GM12878 (cell line): ENCODE results near the gene UTP3. TPM values are rescaled to one million over a fixed set of nuclear protein-coding genes. Genes with fewer than 3 reads are reported as not detected.
A peak's percentile ranks its signal among the peaks of the same experiment; 100 is the strongest.

ENCODE experiments used
- BHLHE40 ChIP-seq, 2 experiments: fragments of 450-650 bp in 1 of 2; IDR thresholded peaks; 2 replicates each; pipeline ENCODE4 v1.6.1; 2011 to 2017; ENCODE audit warnings: low read depth in 2 of 2, borderline replicate concordance in 1 of 2, improper control_type of control experiment in 1 of 2, low read length in 1 of 2, mild to moderate bottlenecking in 1 of 2
- BRCA1 ChIP-seq: IDR thresholded peaks from 2 replicates; pipeline ENCODE4 v1.6.1; 2011; ENCODE audit warnings: low read depth, low read length, improper control_type of control experiment
- CBX3 ChIP-seq: fragments of 200-600 bp; sonication (generic); IDR thresholded peaks from 2 replicates; pipeline ENCODE4 v1.6.1; 2016; ENCODE audit warnings: low read depth, borderline replicate concordance
- CEBPB ChIP-seq, 2 experiments: fragments of 150-350 bp in 1 of 2; IDR thresholded peaks; 2 replicates each; pipeline ENCODE4 v1.6.1; 2012 to 2014; ENCODE audit warnings: low read depth in 2 of 2, low read length in 2 of 2, borderline replicate concordance in 1 of 2, inconsistent platforms in 1 of 2
- CHD4 ChIP-seq: fragments of 200-600 bp; sonication (generic); IDR thresholded peaks from 2 replicates; pipeline ENCODE4 v1.6.1; 2016; ENCODE audit warnings: mild to moderate bottlenecking
- EED ChIP-seq: sonication (generic); IDR thresholded peaks from 2 replicates; pipeline ENCODE4 v1.6.1; 2016; ENCODE audit warnings: antibody characterized with exemption, low read depth
- FOXK2 ChIP-seq: fragments of 450-650 bp; IDR thresholded peaks from 2 replicates; pipeline ENCODE4 v1.6.1; 2017; ENCODE audit warnings: mild to moderate bottlenecking, moderate library complexity
- FOXM1 ChIP-seq: IDR thresholded peaks from 2 replicates; pipeline ENCODE4 v1.6.1; 2012; ENCODE audit warnings: low read depth, mild to moderate bottlenecking, inconsistent platforms, low read length, moderate library complexity
- HDAC2 ChIP-seq: fragments of 200-600 bp; sonication (generic); IDR thresholded peaks from 2 replicates; pipeline ENCODE4 v1.6.1; 2017
- IKZF1 ChIP-seq: fragments of 450-650 bp; conservative IDR thresholded peaks from 2 replicates; pipeline ENCODE4 v1.6.1; 2017; ENCODE audit warnings: antibody characterized with exemption, mild to moderate bottlenecking
- IRF4 ChIP-seq: IDR thresholded peaks from 2 replicates; pipeline ENCODE4 v1.6.1; 2011; ENCODE audit warnings: low read depth, low read length
- JUNB ChIP-seq: IDR thresholded peaks from 2 replicates; pipeline ENCODE4 v1.6.1; 2016; ENCODE audit warnings: antibody characterized with exemption, mild to moderate bottlenecking
- POU2F2 ChIP-seq: IDR thresholded peaks from 3 replicates; pipeline ENCODE4 v1.6.1; 2011; ENCODE audit warnings: low read depth, mild to moderate bottlenecking, low read length, borderline replicate concordance
- RAD21 ChIP-seq: IDR thresholded peaks from 2 replicates; pipeline ENCODE4 v1.6.1; 2011; ENCODE audit warnings: mild to moderate bottlenecking, low read depth, low read length, moderate library complexity; ENCODE audit not compliant: insufficient read depth
- SMARCA5 ChIP-seq: fragments of 450-650 bp; IDR thresholded peaks from 2 replicates; pipeline ENCODE4 v1.6.1; 2017; ENCODE audit warnings: mild to moderate bottlenecking
- TCF12 ChIP-seq: IDR thresholded peaks from 2 replicates; pipeline ENCODE4 v1.6.1; 2011; ENCODE audit warnings: low read depth, mild to moderate bottlenecking, low read length
- TCF3 ChIP-seq: IDR thresholded peaks from 2 replicates; pipeline ENCODE4 v1.6.1; 2012; ENCODE audit warnings: low read depth, mild to moderate bottlenecking, low read length, borderline replicate concordance; ENCODE audit not compliant: insufficient read depth
- polyA plus RNA-seq, 11 experiments: library from polyadenylated mRNA; depleted of rRNA in 4 of 11; unstranded in 6 of 11; stranded (reverse) in 5 of 11; fragments of >200 nt; fragmentation: Nextera tagmentation in 4 of 11; fragmentation: Illumina TruSeq in 1 of 11; extraction: Ambion mirVana in 4 of 11; extraction: Trizol in 1 of 11; gene quantifications; 1 replicate in 1 of 11; 2 replicates in 10 of 11; pipeline versions ENCODE4 v1.2.1 to v1.2.3, GENCODE V29; 2011 to 2016; ENCODE audit warnings: inconsistent platforms in 2 of 11, missing spikeins in 2 of 11, low read depth in 1 of 11
- total RNA-seq, 4 experiments: library from RNA; depleted of rRNA in 3 of 4; stranded (reverse); fragments of >200 nt in 3 of 4; fragmentation: Illumina TruSeq in 1 of 4; extraction: Trizol in 1 of 4; gene quantifications; 2 replicates each; pipeline versions ENCODE4 v1.2.1 to v1.2.3, GENCODE V29; 2013 to 2021
- TF ChIP-seq, protein P1 (sequence below): IDR thresholded peaks from 2 replicates; pipeline ENCODE4 v1.6.1; 2012; ENCODE audit warnings: mild to moderate bottlenecking, low read depth, low read length
- TF ChIP-seq, protein P2 (sequence below): fragments of 450-650 bp; IDR thresholded peaks from 2 replicates; pipeline ENCODE4 v1.6.1; 2017; ENCODE audit warnings: mild to moderate bottlenecking
- TF ChIP-seq, protein P3 (sequence below): fragments of 450-650 bp; IDR thresholded peaks from 2 replicates; pipeline ENCODE4 v1.6.1; 2017; ENCODE audit warnings: mild to moderate bottlenecking, low read depth, inconsistent platforms; ENCODE audit not compliant: poor library complexity, severe bottlenecking
- TF ChIP-seq, protein P4 (sequence below): IDR thresholded peaks from 2 replicates; pipeline ENCODE4 v1.6.1; 2012; ENCODE audit warnings: low read depth, low read length, improper control_type of control experiment
- TF ChIP-seq, protein P5 (sequence below): fragments of 450-650 bp; IDR thresholded peaks from 2 replicates; pipeline ENCODE4 v1.6.1; 2017; ENCODE audit warnings: borderline replicate concordance

UTP3 gene
- total and polyA plus RNA-seq, 10 of the 15 experiments (the other 5 are each of a cell fraction or from before 2014, with no cell fraction given): 15.8 to 60.7 (median 22.5) TPM

DNA sequence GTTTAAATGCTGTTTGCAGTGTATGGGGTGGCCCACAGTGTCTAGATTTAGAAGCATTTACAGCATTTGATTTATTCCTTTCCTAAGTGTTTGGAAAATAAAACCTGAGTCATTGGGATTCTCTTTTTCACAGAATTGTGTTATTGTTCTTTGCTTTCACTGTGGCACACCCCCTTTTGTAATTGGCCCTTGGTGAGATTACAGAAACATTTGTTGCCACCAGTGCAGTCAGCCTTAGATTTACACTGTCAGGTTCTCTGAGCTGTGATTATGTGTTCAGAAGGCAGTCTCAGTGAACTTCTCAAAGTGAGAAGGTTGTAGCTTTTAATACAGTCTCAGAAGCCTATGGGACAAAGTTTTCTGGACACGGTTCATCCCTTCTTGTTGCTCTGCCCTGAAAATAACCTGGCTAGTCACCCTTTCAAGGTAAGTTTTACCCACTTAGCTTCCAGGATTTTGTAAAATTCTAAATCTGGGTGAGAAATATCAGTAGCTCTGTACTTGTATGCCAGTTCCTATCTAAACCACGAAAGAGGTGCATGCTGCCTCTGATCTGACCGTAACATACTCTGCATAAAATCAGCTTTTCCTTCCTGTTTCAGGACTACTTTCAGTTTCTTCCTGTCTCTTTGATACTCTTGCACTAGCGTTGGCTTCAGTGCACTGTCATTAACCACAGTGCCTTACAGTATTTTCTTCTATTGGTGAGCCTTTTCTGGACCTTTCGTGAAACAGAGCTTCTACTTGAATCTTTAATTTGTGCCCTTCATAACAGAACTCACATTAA lies 46.0 kb downstream of the UTP3 start (continued):
- TF ChIP-seq CHD4: no peak
- TF ChIP-seq RAD21: no peak
- peak; percentile 78 for TF ChIP-seq EED
- TF ChIP-seq, protein P1, sequence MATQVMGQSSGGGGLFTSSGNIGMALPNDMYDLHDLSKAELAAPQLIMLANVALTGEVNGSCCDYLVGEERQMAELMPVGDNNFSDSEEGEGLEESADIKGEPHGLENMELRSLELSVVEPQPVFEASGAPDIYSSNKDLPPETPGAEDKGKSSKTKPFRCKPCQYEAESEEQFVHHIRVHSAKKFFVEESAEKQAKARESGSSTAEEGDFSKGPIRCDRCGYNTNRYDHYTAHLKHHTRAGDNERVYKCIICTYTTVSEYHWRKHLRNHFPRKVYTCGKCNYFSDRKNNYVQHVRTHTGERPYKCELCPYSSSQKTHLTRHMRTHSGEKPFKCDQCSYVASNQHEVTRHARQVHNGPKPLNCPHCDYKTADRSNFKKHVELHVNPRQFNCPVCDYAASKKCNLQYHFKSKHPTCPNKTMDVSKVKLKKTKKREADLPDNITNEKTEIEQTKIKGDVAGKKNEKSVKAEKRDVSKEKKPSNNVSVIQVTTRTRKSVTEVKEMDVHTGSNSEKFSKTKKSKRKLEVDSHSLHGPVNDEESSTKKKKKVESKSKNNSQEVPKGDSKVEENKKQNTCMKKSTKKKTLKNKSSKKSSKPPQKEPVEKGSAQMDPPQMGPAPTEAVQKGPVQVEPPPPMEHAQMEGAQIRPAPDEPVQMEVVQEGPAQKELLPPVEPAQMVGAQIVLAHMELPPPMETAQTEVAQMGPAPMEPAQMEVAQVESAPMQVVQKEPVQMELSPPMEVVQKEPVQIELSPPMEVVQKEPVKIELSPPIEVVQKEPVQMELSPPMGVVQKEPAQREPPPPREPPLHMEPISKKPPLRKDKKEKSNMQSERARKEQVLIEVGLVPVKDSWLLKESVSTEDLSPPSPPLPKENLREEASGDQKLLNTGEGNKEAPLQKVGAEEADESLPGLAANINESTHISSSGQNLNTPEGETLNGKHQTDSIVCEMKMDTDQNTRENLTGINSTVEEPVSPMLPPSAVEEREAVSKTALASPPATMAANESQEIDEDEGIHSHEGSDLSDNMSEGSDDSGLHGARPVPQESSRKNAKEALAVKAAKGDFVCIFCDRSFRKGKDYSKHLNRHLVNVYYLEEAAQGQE: no peak
- TF ChIP-seq BRCA1: no peak
- peak; percentile 71 for TF ChIP-seq IKZF1
- TF ChIP-seq, protein P2, sequence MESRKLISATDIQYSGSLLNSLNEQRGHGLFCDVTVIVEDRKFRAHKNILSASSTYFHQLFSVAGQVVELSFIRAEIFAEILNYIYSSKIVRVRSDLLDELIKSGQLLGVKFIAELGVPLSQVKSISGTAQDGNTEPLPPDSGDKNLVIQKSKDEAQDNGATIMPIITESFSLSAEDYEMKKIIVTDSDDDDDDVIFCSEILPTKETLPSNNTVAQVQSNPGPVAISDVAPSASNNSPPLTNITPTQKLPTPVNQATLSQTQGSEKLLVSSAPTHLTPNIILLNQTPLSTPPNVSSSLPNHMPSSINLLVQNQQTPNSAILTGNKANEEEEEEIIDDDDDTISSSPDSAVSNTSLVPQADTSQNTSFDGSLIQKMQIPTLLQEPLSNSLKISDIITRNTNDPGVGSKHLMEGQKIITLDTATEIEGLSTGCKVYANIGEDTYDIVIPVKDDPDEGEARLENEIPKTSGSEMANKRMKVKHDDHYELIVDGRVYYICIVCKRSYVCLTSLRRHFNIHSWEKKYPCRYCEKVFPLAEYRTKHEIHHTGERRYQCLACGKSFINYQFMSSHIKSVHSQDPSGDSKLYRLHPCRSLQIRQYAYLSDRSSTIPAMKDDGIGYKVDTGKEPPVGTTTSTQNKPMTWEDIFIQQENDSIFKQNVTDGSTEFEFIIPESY: no peak
- no peak for TF ChIP-seq TCF3
- TF ChIP-seq HDAC2: no peak
- 0 out of 2 replicates have a peak, but pooled peaks have one; percentile 14 for TF ChIP-seq IRF4
- TF ChIP-seq, protein P3, sequence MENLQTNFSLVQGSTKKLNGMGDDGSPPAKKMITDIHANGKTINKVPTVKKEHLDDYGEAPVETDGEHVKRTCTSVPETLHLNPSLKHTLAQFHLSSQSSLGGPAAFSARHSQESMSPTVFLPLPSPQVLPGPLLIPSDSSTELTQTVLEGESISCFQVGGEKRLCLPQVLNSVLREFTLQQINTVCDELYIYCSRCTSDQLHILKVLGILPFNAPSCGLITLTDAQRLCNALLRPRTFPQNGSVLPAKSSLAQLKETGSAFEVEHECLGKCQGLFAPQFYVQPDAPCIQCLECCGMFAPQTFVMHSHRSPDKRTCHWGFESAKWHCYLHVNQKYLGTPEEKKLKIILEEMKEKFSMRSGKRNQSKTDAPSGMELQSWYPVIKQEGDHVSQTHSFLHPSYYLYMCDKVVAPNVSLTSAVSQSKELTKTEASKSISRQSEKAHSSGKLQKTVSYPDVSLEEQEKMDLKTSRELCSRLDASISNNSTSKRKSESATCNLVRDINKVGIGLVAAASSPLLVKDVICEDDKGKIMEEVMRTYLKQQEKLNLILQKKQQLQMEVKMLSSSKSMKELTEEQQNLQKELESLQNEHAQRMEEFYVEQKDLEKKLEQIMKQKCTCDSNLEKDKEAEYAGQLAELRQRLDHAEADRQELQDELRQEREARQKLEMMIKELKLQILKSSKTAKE: peak; percentile 32
- no peak; the same call in 1 of the 2 replicates for TF ChIP-seq SMARCA5
- no peak for TF ChIP-seq CBX3
- TF ChIP-seq, protein P4, sequence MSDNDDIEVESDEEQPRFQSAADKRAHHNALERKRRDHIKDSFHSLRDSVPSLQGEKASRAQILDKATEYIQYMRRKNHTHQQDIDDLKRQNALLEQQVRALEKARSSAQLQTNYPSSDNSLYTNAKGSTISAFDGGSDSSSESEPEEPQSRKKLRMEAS: no peak
- no peak for TF ChIP-seq FOXK2
- peak; percentile 63 for TF ChIP-seq JUNB
- no peak for TF ChIP-seq CEBPB (IDR thresholded peaks at IDR 0.05; ENCODE audit: borderline replicate concordance in 1 of 2, low read depth in 2 of 2, low read length in 2 of 2)
- no peak for TF ChIP-seq BHLHE40 (IDR thresholded peaks at IDR 0.05; ENCODE audit: borderline replicate concordance in 1 of 2, low read depth in 2 of 2, low read length in 1 of 2)
- TF ChIP-seq, protein P5, sequence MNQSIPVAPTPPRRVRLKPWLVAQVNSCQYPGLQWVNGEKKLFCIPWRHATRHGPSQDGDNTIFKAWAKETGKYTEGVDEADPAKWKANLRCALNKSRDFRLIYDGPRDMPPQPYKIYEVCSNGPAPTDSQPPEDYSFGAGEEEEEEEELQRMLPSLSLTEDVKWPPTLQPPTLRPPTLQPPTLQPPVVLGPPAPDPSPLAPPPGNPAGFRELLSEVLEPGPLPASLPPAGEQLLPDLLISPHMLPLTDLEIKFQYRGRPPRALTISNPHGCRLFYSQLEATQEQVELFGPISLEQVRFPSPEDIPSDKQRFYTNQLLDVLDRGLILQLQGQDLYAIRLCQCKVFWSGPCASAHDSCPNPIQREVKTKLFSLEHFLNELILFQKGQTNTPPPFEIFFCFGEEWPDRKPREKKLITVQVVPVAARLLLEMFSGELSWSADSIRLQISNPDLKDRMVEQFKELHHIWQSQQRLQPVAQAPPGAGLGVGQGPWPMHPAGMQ: no peak
- peak; percentile 64; the same call in 2 of the 3 replicates for TF ChIP-seq POU2F2
- no peak for TF ChIP-seq TCF12
- peak; percentile 71 for TF ChIP-seq FOXM1
